B cell (primary cell): ENCODE results near the gene UQCC5.

Experiments used
- CTCF ChIP-seq: fragments of 200-600 bp; IDR thresholded peaks from one replicate; pipeline ENCODE4 v1.8.0; 2022; ENCODE audit warnings: antibody characterized with exemption, mild to moderate bottlenecking
- EZH2 ChIP-seq: IDR thresholded peaks from 2 replicates; pipeline ENCODE4 v1.6.1; 2012; ENCODE audit warnings: borderline replicate concordance, low read depth, mild to moderate bottlenecking, moderate library complexity, low read length; ENCODE audit not compliant: insufficient read depth, poor library complexity, severe bottlenecking

- TF ChIP-seq CTCF = no peak
- TF ChIP-seq EZH2 = no peak
These were observed 29.0 kb upstream of the UQCC5 start for GRCh38 chr3:52507359-52507758.
